LNCaP clone FGC (cell line): ENCODE results near the gene DCANP1.

Experiments used
- DNase-seq: peaks from one replicate; pipeline ENCODE4 v3.0.0-alpha.2; 2011; ENCODE audit warnings: low read depth
- H3K4me3 ChIP-seq: 2 replicates; pipeline ENCODE4 v1.5.1; 2011; ENCODE audit warnings: mild to moderate bottlenecking, low read depth, low read length, control low read depth
- CTCF ChIP-seq: IDR thresholded peaks from 2 replicates; pipeline ENCODE4 v1.5.1; 2012; ENCODE audit warnings: mild to moderate bottlenecking; ENCODE audit not compliant: control insufficient read depth, insufficient read depth; ENCODE audit errors: extremely low read depth

DCANP1 gene

GRCh38 chr5:135462304-135462703 lies 15.2 kb upstream of the DCANP1 start:
- peak; percentile 37 for DNase-seq
- peak; percentile 74 for TF ChIP-seq CTCF
- no peak overlapping the region for H3K4me3 ChIP-seq

GRCh38 chr5:135461481-135462151 lies 14.5 kb upstream of the DCANP1 start:
- no peak for DNase-seq
- TF ChIP-seq CTCF: no peak
- H3K4me3 ChIP-seq: no peak overlapping the region

- TF ChIP-seq CTCF: no peak
- no peak for DNase-seq
- no peak overlapping the region for H3K4me3 ChIP-seq
Observed at GRCh38 chr5:135460246-135461033, 13.3 kb upstream of the DCANP1 start.

- no peak overlapping the region for H3K4me3 ChIP-seq
- no peak for TF ChIP-seq CTCF
- DNase-seq: peak; percentile 15
Observed at GRCh38 chr5:135458921-135459331, 11.8 kb upstream of the DCANP1 start.

GRCh38 chr5:135458356-135458755 lies 11.2 kb upstream of the DCANP1 start:
- H3K4me3 ChIP-seq: no peak overlapping the region
- no peak for TF ChIP-seq CTCF
- DNase-seq: no peak

GRCh38 chr5:135457424-135458071 lies 10.4 kb upstream of the DCANP1 start:
- H3K4me3 ChIP-seq: no peak overlapping the region
- no peak for DNase-seq
- peak; percentile 94 for TF ChIP-seq CTCF
